Thoracic aorta (tissue), 2 donors: ENCODE measurements around the gene IMMP1L. TPM values are rescaled to one million over a fixed set of nuclear protein-coding genes. Genes with fewer than 3 reads are reported as not detected.
A peak's percentile ranks its signal among the peaks of the same experiment; 100 is the strongest.

Experiments used
- ATAC-seq: fragments of 150-250 bp; one replicate; pipeline ENCODE4 v1.8.0; 2017; ENCODE audit warnings: low read depth; ENCODE audit not compliant: insufficient number of reproducible peaks, low FRiP score
- DNase-seq: peaks from one replicate; pipeline ENCODE4 v3.0.0-alpha.2; 2020; ENCODE audit warnings: low spot score
- H3K27ac ChIP-seq, 2 donors: fragments of 200-600 bp; sonication (generic); 1 replicate in 1 of 2; 2 replicates in 1 of 2; pipeline ENCODE4 v1.5.1; 2016; ENCODE audit warnings: mild to moderate bottlenecking in 2 of 2, moderate library complexity in 2 of 2
- H3K27me3 ChIP-seq: fragments of 200-600 bp; sonication (generic); replicated peaks from 2 replicates; pipeline ENCODE4 v1.6.0; 2016; ENCODE audit warnings: mild to moderate bottlenecking; ENCODE audit not compliant: insufficient read depth
- H3K36me3 ChIP-seq: fragments of 200-600 bp; sonication (generic); one replicate; pipeline ENCODE4 v1.5.1; 2016
- H3K4me1 ChIP-seq, 2 donors: fragments of 200-600 bp; sonication (generic); 1 replicate in 1 of 2; 2 replicates in 1 of 2; pipeline versions ENCODE4 v1.5.1 to v1.6.0; 2016; ENCODE audit warnings: low read depth in 2 of 2, mild to moderate bottlenecking in 1 of 2; ENCODE audit not compliant: control insufficient read depth in 1 of 2
- H3K4me3 ChIP-seq: fragments of 200-600 bp; sonication (generic); 2 replicates; pipeline ENCODE4 v1.5.1; 2016; ENCODE audit warnings: mild to moderate bottlenecking
- H3K9me3 ChIP-seq: fragments of 200-600 bp; sonication (generic); 2 replicates; pipeline ENCODE4 v1.5.1; 2016
- total RNA-seq, 2 donors: library from RNA; depleted of rRNA; stranded (reverse); fragments of >200 nt; gene quantifications; one replicate each; pipeline versions ENCODE4 v1.1.0 to v1.2.3, GENCODE V29; 2016
- TF ChIP-seq, protein P1 (sequence below): fragments of 200-600 bp; sonication (generic); IDR thresholded peaks from one replicate; pipeline ENCODE4 v1.5.1; 2019; ENCODE audit warnings: antibody characterized with exemption

Gene IMMP1L
- total RNA-seq, 2 donors from 2014 or later: 8.0 to 13.4 TPM

DNA sequence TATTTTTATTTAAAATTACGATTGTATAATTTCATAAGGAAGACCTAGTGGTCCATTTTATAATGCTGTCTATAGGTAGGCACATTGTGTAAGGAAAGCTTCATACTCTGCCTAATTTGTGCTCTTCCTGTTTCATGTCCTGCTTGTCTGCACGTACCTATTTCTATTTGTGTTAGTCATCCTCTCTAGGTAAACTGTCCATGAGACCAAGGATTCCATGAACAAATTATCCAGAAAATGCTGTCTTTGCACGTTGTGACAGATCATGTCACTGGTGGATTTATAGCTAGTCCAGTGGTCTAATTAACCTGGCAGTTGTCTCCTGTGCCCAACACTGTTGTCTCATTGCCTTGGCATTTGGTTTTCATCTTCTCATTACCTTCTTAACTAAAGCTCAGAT is 95.1 kb downstream of the IMMP1L start:
- TF ChIP-seq, protein P1, sequence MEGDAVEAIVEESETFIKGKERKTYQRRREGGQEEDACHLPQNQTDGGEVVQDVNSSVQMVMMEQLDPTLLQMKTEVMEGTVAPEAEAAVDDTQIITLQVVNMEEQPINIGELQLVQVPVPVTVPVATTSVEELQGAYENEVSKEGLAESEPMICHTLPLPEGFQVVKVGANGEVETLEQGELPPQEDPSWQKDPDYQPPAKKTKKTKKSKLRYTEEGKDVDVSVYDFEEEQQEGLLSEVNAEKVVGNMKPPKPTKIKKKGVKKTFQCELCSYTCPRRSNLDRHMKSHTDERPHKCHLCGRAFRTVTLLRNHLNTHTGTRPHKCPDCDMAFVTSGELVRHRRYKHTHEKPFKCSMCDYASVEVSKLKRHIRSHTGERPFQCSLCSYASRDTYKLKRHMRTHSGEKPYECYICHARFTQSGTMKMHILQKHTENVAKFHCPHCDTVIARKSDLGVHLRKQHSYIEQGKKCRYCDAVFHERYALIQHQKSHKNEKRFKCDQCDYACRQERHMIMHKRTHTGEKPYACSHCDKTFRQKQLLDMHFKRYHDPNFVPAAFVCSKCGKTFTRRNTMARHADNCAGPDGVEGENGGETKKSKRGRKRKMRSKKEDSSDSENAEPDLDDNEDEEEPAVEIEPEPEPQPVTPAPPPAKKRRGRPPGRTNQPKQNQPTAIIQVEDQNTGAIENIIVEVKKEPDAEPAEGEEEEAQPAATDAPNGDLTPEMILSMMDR: no peak
- Histone ChIP-seq H3K27me3 (no peaks in the 10 kb centered on the region), H3K36me3 (no peaks in the 10 kb centered on the region), H3K4me1 (peaks cover 5 to 13% of the 10 kb centered on the region in 2 donors), H3K27ac (no peak overlapping the region), H3K9me3 (no peaks in the 10 kb centered on the region), H3K4me3 (no peak overlapping the region)
- no peak for ATAC-seq
- DNase-seq: no peak

DNA sequence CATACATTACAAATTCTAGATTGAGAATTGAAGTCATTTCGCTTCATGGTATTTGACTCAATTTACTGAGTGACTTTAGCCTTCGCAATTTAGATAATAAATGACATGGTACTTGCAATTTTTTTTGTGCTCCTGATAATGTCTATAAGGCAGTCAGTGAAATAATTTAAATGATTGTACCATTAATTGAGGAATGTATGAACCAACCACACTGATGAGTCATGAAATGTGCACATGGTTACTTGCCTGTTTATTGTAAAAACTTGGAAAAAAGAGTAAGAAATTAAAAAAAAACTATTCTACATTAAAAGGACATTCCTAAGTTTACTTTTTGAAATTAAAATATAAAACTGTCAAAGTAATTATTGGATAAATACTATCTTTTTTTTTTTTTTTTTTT is 96.5 kb downstream of the IMMP1L start:
- no peak overlapping the region for H3K4me3 ChIP-seq
- no peaks in the 10 kb centered on the region for H3K9me3 ChIP-seq
- no peaks in the 10 kb centered on the region for H3K36me3 ChIP-seq
- TF ChIP-seq, protein P1: no peak
- no peak overlapping the region for H3K27ac ChIP-seq
- no peaks in the 10 kb centered on the region for H3K27me3 ChIP-seq
- ATAC-seq (no peak), DNase-seq (no peak)
- H3K4me1 ChIP-seq: peaks cover 5 to 13% of the 10 kb centered on the region in 2 donors

DNA sequence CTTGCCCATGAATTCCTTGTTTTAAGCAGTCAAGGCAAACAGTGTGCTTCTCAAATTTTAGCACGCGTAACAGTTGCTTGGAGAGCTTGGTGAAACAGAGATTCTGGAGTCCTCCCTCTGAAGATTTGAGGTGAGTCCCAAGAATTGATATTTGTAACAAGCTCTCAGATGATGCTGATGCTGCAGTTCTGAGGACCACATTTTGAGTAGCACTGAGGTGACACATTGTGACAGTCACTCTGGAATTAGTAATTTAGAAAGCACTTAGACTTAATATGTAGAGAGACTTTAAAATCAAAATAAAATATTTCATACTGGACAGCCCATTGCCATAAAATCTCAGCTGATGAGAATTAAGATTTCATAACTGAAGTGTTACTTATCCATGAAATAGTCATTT is 101.2 kb downstream of the IMMP1L start:
- no peaks in the 10 kb centered on the region for H3K4me1 ChIP-seq
- no peak for DNase-seq
- H3K27ac ChIP-seq: no peak overlapping the region
- no peak overlapping the region for H3K4me3 ChIP-seq
- no peaks in the 10 kb centered on the region for H3K27me3 ChIP-seq
- H3K9me3 ChIP-seq: no peaks in the 10 kb centered on the region
- TF ChIP-seq, protein P1: no peak
- ATAC-seq: no peak
- no peaks in the 10 kb centered on the region for H3K36me3 ChIP-seq

DNA sequence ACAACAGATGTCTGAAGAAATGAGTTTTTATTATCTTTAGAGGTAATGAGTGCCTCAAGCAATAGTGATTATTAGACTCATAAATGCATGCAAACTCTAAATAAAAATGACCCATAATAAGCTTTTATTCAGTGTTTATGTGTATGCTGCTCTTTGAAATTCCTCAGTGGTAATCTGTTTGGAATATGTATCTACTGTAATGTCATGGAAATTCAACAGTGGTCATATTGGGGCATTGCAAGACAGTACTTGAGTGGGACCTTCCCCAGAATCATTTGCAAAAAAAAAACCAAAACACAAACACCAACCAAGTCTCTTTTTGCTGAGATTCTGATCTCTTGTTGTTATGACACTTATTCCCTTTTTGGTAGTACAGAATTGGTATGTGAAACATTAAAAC is 104.8 kb downstream of the IMMP1L start:
- DNase-seq (no peak), ATAC-seq (no peak)
- H3K4me1 ChIP-seq: no peaks in the 10 kb centered on the region
- H3K27me3 ChIP-seq: no peaks in the 10 kb centered on the region
- no peak overlapping the region for H3K4me3 ChIP-seq
- TF ChIP-seq, protein P1: no peak
- H3K36me3 ChIP-seq: no peaks in the 10 kb centered on the region
- H3K9me3 ChIP-seq: no peaks in the 10 kb centered on the region
- H3K27ac ChIP-seq: no peak overlapping the region

DNA sequence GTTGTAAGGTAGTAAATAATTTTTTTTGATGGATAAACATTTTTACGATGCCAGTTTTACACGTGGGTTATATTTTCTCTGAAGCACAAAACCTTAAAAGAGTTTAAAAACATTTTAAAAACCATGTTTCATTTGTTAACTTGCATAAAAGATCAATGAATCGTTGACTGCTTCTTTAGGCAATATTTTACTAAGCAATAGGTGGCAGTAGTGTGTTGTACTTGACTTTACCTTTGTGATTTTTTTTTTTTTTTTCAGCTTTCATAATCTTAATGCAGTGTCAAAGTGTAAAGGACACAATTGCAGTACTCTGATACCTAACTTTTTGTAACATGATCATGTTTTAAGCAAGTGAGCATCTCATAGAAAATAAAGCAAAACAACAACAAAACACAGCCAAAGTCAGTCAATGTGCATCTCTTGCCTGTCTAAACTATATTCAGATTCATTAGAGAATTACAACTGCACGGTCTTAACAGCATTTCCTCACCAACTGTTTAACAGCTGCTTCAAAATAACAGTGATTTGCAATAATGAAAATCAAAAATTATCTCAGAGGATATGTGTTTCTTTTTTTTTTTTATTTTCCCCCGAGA is 112.1 kb downstream of the IMMP1L start:
- TF ChIP-seq, protein P1: peak; percentile 25
- no peaks in the 10 kb centered on the region for H3K9me3 ChIP-seq
- H3K4me3 ChIP-seq: no peak overlapping the region
- H3K4me1 ChIP-seq: no peaks in the 10 kb centered on the region
- no peak for DNase-seq
- no peaks in the 10 kb centered on the region for H3K27me3 ChIP-seq
- H3K27ac ChIP-seq: no peak overlapping the region
- H3K36me3 ChIP-seq: no peaks in the 10 kb centered on the region
- ATAC-seq: no peak
